Astrocyte of the cerebellum (primary cell): ENCODE measurements around the gene CRISPLD2.

Source experiments
- DNase-seq: peaks from one replicate; pipeline ENCODE4 v3.0.0-alpha.2; 2011; ENCODE audit warnings: low read depth
- H3K4me3 ChIP-seq: 2 replicates; pipeline ENCODE4 v1.5.1; 2011; ENCODE audit warnings: mild to moderate bottlenecking, low read depth, low read length, moderate library complexity
- in situ Hi-C: cut with HindIII; loops from 2 replicates; pipeline ENCODE4 v1.10.0; 2017; ENCODE audit warnings: low sequenced_read_pairs
- TF ChIP-seq, protein P1 (sequence below): IDR thresholded peaks from 2 replicates; pipeline ENCODE4 v1.5.1; 2012; ENCODE audit warnings: low read length, low read depth, moderate library complexity, mild to moderate bottlenecking; ENCODE audit errors: missing control alignments

The CRISPLD2 gene

DNA sequence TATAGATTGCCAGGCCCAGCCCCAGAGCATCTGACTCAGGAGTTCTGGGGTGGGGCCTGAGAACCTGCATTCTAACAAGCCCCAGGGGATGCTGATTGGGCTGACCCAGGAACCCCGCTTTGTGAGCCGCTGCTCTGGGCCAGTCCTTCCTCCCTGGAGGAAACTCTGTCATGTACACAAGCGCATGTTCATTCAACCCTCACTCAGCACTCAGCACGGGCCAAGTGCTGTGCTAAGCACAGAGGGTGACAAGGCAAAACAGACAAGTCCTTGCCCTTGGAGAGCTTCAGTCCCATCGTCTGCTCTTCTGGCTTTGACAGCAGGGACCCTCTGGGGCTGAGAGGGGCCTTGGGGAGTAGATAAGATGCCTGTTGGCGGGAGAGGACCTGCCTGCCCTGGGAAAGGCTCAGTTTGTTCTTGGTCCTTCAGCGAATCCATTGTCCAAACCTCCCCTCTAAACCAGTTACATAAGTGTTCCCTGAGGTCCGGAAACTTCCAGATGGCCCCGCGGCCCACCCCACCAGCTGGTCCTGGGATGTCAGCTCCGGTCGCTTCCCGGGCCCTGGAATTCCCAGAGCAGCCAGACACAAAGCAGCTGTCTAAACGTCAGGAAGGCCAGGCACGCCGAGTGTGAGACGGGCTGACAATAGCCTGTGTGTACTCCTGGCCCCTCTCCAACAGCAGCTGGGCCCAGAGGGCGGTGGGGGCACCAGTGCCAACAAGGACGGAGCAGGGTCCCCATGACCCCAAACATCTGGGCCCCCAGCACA lies 102.8 kb downstream of the CRISPLD2 start:
- TF ChIP-seq, protein P1, sequence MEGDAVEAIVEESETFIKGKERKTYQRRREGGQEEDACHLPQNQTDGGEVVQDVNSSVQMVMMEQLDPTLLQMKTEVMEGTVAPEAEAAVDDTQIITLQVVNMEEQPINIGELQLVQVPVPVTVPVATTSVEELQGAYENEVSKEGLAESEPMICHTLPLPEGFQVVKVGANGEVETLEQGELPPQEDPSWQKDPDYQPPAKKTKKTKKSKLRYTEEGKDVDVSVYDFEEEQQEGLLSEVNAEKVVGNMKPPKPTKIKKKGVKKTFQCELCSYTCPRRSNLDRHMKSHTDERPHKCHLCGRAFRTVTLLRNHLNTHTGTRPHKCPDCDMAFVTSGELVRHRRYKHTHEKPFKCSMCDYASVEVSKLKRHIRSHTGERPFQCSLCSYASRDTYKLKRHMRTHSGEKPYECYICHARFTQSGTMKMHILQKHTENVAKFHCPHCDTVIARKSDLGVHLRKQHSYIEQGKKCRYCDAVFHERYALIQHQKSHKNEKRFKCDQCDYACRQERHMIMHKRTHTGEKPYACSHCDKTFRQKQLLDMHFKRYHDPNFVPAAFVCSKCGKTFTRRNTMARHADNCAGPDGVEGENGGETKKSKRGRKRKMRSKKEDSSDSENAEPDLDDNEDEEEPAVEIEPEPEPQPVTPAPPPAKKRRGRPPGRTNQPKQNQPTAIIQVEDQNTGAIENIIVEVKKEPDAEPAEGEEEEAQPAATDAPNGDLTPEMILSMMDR, result no peak
- no peak for DNase-seq
- no peak overlapping the region for H3K4me3 ChIP-seq
- in situ Hi-C loops, result loop anchor here (10.0 kb wide), 1 partner anchor 108 kb away; the partner anchor contains the start of gene CRISPLD2

DNA sequence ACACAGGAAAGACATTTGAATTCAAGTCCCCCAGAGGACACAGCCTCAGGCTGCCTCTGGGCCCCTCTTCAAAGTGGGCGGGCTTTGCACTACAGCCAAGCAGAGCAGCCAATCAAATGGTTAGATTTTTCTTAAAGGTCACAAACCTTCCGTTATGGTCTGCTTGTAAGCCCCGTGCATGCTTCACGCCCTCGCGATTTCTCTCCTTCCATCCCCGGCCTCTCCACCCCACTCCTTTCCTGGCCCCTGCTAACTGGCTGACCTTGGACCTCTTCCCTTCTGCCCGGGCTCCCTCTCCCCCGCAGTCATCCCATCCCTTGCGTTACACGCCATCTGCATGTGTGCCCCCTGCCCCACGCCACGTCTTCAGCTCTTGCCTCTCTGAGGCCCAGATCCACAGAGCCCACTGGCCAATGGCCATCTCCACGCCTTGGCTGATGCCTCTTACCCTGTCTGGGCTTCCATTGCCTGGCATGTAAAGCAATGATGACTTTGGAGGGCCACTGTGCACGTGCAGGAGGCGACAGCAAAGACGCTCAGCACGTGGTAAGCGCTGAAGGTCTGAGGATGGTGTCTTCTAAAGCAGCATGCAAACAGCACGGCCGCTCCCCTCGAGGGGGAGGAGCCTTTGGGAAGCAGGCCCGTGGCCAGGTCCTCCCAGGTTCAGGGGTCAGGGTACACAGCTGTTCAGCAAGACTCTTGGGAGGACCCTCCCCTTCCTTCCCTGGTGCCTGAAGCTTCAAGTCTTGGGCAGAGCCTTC lies 104.7 kb downstream of the CRISPLD2 start:
- H3K4me3 ChIP-seq, result no peak overlapping the region
- in situ Hi-C loops, result loop anchor here (5.0 to 10.0 kb wide), 2 partner anchors 47 to 110 kb away; partner anchors contain the start of gene CRISPLD2
- DNase-seq, result no peak
- TF ChIP-seq, protein P1, result no peak

DNA sequence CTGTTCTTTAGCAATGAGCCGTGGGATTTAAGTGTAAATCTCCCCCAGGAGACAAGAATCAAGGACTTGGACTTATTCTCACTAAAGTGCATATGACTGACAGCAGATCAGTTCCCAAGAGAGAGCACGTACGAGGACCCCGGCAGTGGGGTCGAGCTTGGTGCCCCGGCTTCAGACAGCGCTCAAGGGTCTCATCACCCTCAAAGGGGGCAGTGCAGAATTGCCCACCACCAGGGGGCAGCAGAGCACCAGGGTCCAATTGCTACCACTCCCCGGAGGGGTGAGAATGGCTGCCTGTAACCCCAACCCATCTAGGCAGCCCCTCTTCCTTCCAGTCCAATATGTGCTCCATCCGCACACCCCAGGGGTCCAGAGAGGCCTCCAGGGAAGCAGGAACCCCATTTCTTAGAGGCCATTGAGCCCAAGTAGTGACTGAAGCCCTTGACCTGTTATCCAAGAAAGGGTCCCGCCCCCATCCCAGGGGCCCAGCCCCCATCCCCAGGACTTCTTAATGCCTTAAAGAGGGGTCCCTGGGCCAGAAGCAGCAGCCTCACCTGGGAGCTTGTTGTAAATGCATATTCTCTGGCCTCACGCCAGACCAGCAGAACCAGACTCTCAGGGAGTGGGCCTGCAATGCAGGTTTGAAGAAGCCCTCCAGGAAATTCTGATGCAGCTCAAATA lies 105.4 kb downstream of the CRISPLD2 start:
- no peak overlapping the region for H3K4me3 ChIP-seq
- in situ Hi-C loops, result loop anchor here (5.0 to 10.0 kb wide), 2 partner anchors 48 to 110 kb away; partner anchors contain the start of gene CRISPLD2
- DNase-seq, result no peak
- TF ChIP-seq, protein P1, result peak; percentile 66

DNA sequence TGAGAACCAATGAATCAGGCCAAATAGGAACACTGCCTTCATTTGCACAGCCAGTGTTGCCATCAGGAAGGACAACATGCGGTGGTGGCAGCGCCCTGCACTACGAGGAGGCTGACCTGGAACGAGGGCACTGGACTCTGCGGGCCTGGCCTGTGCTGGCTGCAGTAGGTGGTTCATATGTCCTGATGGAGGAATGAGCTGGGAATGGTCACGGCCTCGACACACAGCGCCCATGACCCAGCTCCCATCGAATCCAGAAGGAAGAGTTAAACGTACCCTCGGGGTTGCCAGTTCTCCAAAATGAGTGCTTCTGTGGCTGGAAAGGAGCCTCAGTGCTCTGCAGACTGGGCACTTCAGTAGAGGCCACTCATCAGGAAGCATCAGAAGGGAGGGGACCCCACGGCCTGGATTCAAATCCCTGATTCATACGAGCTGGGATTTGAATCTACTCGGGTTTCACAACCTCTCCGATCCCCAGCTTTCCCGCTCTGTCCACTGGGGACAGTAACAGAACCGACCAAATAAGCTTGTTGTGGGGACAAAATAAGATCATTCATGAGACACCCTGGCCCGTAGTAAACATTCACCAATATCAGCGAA lies 106.1 kb downstream of the CRISPLD2 start:
- in situ Hi-C loops, result loop anchor here (5.0 to 10.0 kb wide), 2 partner anchors 49 to 111 kb away; partner anchors contain the start of gene CRISPLD2
- TF ChIP-seq, protein P1, result no peak
- no peak overlapping the region for H3K4me3 ChIP-seq
- no peak for DNase-seq

DNA sequence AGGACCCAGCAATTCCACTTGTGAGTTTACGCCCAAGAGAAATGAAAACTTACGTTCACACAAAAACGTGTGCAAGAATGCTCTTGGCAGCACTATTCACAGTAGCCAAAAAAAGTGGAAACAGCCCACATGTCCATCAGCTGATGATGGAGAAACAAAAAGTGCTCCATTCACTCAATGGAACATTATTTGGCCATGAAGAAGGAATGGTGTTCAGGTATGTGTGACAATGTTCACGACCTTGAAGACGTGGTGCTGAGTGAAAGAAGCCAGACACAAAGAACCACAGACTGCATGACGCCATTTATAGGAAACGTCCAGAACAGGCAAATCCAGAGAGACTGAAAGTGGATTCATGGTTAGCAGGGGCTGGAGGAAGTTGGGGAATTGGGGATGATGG lies 106.7 kb downstream of the CRISPLD2 start:
- in situ Hi-C loops, result loop anchor here (5.0 to 10.0 kb wide), 2 partner anchors 49 to 112 kb away; partner anchors contain the start of gene CRISPLD2
- TF ChIP-seq, protein P1, result no peak
- no peak for DNase-seq

More for the DNA sequence above, 106.7 kb downstream of the CRISPLD2 start:
- H3K4me3 ChIP-seq, result no peak overlapping the region
